ENCODE measurements around the gene LINGO1.

DNA sequence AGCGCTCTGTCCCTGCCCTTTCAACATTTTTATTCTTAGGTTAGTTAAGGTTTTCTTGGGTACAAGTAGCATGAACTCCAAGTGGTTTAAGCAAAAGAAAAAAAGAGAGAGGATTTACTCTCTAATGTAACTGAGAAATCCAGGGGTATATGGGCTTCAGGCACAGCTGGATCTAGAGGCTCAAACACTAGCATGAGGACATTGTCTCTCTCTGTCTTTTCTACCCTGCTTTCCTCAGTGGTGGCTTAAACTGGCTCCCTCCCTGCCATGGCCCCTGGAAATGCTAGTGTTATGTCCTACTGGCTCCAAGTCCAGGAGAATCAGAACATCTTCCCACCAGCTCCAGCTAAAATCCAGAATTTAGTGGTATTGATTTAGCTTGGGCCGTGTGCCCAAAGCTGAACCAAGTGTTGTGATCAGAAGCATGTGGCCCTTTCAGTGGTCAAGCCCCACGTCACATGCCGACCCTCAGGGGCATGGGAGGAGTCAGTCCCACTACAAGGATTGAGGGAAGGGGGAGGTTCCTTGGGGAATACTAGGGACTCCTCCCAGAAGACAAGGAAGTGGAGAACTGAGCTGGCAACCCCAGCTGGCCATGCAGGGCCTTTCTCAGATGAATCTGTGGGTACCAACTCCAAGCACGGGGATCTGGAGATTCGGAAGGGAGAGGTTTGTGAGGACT lies 58.0 kb downstream of the LINGO1 start:
- TF ChIP-seq CTCF (IDR thresholded peaks at IDR 0.05): no peak
- TF ChIP-seq POLR2A (IDR thresholded peaks at IDR 0.05): no peak

Data from adrenal gland (tissue), 5 donors.